Measurements from ENCODE around the gene UROS. TPM values are rescaled to one million over a fixed set of nuclear protein-coding genes. Genes with fewer than 3 reads are reported as not detected.

UROS gene
- total and polyA plus RNA-seq, 10 of the 15 experiments (the other 5 are each of a cell fraction or from before 2014, with no cell fraction given), result 4.3 to 112 (median 64.5) TPM

DNA sequence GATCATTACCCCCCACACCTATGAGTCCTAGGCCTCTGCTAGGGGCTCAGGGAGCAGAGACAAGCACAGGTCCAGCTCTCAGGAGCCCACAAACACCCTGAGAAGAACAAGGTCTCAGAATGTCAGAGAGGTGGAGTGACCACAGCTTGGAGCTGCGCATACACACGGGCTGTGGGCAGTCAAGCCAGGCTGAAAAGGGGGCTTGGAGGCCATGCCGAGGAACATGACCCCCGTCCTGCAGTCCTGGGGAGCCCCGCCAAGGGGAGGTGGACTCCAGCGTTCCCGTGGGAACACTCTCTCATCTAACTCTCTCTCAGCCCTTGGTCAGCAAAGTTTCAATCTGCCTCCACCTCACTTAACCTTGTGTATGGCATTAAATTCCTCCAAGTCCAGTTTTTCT, 39.6 kb downstream of the UROS start:
- CTCF ChIA-PET, result interaction anchor here (1.2 to 1.8 kb wide), 3 partner anchors 12 to 84 kb away, joined by 3 to 5 read pairs (median 3); no protein-coding TSS in a partner anchor

DNA sequence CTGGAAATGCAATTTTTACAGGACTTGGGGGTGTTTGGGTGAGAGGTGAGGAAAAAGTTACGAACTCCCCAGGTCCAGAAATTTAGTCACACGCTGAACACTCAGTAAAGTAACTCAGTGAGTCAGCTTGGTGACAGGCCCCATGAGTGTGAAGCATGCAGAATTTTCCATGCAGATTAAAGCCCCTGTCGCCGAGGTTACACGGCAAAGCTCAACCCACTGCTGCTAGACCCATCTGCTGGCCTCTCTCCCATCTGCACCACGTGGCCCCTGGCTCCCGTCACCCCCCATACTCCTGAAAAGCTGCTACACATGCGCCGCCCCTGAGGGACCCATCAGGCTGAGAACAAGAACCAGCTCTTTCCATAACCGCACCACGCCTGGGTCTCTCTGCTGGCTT, 40.4 kb downstream of the UROS start:
- Histone ChIP-seq H3K4me3 (no peak overlapping the region), H3K79me2 (ENCODE audit: control insufficient read depth, insufficient read depth, low read length) (no peaks in the 10 kb centered on the region), H3K4me1 (ENCODE audit: control insufficient read depth, insufficient read depth, low read length) (peaks cover 10% of the 10 kb centered on the region), H3K4me2 (ENCODE audit: control insufficient read depth, insufficient read depth) (no peak overlapping the region), H3K9me3 (replicated peaks; ENCODE audit: control insufficient read depth, insufficient read depth, low read length) (no peaks in the 10 kb centered on the region), H3K9ac (ENCODE audit: control insufficient read depth, insufficient read depth, low read length) (no peak overlapping the region), H3K36me3 (ENCODE audit: control insufficient read depth in 2 of 2, insufficient read depth in 2 of 2, low read length in 1 of 2) (no peaks in the 10 kb centered on the region), H3K27me3 (replicated peaks in 1 of 2; ENCODE audit: control insufficient read depth in 2 of 2, insufficient read depth in 2 of 2, low read length in 1 of 2) (no peaks in the 10 kb centered on the region), H3K27ac (ENCODE audit: control insufficient read depth, insufficient read depth) (no peak overlapping the region), H2AFZ (ENCODE audit: control insufficient read depth, low read depth, low read length) (no peak overlapping the region), H4K20me1 (ENCODE audit: control insufficient read depth, insufficient read depth) (no peaks in the 10 kb centered on the region)
- TF ChIP-seq POLR2AphosphoS2 (IDR thresholded peaks at IDR 0.05; ENCODE audit: low read depth, low read length) (no peak), ZBED1 (IDR thresholded peaks at IDR 0.05; ENCODE audit: borderline replicate concordance) (no peak), CBX3 (IDR thresholded peaks at IDR 0.05; ENCODE audit: borderline replicate concordance, low read depth) (no peak), NRF1 (conservative IDR thresholded peaks at IDR 0.05; ENCODE audit: low read depth, low read length) (no peak), SREBF2 (IDR thresholded peaks at IDR 0.05; ENCODE audit: low read length) (no peak), WRNIP1 (IDR thresholded peaks at IDR 0.05; ENCODE audit: borderline replicate concordance, low read depth, low read length) (no peak), SUPT20H (IDR thresholded peaks at IDR 0.05; ENCODE audit: borderline replicate concordance, control insufficient read depth, low read depth, low read length) (no peak), HDAC2 (IDR thresholded peaks at IDR 0.05) (no peak)
- TF ChIP-seq, protein P1, sequence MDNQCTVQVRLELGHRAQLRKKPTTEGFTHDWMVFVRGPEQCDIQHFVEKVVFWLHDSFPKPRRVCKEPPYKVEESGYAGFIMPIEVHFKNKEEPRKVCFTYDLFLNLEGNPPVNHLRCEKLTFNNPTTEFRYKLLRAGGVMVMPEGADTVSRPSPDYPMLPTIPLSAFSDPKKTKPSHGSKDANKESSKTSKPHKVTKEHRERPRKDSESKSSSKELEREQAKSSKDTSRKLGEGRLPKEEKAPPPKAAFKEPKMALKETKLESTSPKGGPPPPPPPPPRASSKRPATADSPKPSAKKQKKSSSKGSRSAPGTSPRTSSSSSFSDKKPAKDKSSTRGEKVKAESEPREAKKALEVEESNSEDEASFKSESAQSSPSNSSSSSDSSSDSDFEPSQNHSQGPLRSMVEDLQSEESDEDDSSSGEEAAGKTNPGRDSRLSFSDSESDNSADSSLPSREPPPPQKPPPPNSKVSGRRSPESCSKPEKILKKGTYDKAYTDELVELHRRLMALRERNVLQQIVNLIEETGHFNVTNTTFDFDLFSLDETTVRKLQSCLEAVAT (IDR thresholded peaks at IDR 0.05), result no peak
- TF ChIP-seq, protein P2, sequence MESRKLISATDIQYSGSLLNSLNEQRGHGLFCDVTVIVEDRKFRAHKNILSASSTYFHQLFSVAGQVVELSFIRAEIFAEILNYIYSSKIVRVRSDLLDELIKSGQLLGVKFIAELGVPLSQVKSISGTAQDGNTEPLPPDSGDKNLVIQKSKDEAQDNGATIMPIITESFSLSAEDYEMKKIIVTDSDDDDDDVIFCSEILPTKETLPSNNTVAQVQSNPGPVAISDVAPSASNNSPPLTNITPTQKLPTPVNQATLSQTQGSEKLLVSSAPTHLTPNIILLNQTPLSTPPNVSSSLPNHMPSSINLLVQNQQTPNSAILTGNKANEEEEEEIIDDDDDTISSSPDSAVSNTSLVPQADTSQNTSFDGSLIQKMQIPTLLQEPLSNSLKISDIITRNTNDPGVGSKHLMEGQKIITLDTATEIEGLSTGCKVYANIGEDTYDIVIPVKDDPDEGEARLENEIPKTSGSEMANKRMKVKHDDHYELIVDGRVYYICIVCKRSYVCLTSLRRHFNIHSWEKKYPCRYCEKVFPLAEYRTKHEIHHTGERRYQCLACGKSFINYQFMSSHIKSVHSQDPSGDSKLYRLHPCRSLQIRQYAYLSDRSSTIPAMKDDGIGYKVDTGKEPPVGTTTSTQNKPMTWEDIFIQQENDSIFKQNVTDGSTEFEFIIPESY (IDR thresholded peaks at IDR 0.05), result no peak
- TF ChIP-seq, protein P3, sequence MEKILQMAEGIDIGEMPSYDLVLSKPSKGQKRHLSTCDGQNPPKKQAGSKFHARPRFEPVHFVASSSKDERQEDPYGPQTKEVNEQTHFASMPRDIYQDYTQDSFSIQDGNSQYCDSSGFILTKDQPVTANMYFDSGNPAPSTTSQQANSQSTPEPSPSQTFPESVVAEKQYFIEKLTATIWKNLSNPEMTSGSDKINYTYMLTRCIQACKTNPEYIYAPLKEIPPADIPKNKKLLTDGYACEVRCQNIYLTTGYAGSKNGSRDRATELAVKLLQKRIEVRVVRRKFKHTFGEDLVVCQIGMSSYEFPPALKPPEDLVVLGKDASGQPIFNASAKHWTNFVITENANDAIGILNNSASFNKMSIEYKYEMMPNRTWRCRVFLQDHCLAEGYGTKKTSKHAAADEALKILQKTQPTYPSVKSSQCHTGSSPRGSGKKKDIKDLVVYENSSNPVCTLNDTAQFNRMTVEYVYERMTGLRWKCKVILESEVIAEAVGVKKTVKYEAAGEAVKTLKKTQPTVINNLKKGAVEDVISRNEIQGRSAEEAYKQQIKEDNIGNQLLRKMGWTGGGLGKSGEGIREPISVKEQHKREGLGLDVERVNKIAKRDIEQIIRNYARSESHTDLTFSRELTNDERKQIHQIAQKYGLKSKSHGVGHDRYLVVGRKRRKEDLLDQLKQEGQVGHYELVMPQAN (conservative IDR thresholded peaks at IDR 0.05), result no peak
- no TSS peak for BruUV-seq (replicated peaks)
- ChIA-PET RAD21 (ENCODE audit: unreplicated experiment) (no interaction called here), SMC1A (ENCODE audit: uncharacterized antibody, unreplicated experiment) (no interaction called here), POLR2A (no interaction called here), CTCF (interaction anchor here (1.0 to 1.8 kb wide), 4 partner anchors 11 to 735 kb away, joined by 3 to 5 read pairs (median 3); no protein-coding TSS in a partner anchor)
- ATAC-seq, result no peak
- in situ Hi-C loops (cut with MboI), result no loop called here
- intact Hi-C loops (cut with micrococcal nuclease; ENCODE audit: unreplicated experiment), result loop anchor here (5.0 kb wide), 1 partner anchor 40 kb away; the partner anchor contains the start of genes BCCIP and UROS
- no peak for DNase-seq (ENCODE audit: low read depth, low spot score)
- no peak for FAIRE-seq
- 86% methylated on average over 11 of the region's 11 CpGs for WGBS (ENCODE audit: insufficient coverage, insufficient replicate concordance, low lambda C conversion rate, missing lambda C conversion rate)

More for the DNA sequence above, 39.6 kb downstream of the UROS start:
- Histone ChIP-seq H3K36me3 (ENCODE audit: control insufficient read depth in 2 of 2, insufficient read depth in 2 of 2, low read length in 1 of 2) (no peaks in the 10 kb centered on the region; a peak in 1 of 4 replicates), H3K27me3 (replicated peaks in 1 of 2; ENCODE audit: control insufficient read depth in 2 of 2, insufficient read depth in 2 of 2, low read length in 1 of 2) (no peaks in the 10 kb centered on the region), H3K27ac (ENCODE audit: control insufficient read depth, insufficient read depth) (peak overlapping the region; percentile 48; the same call in 1 of the 2 replicates), H3K79me2 (ENCODE audit: control insufficient read depth, insufficient read depth, low read length) (no peaks in the 10 kb centered on the region), H3K9me3 (replicated peaks; ENCODE audit: control insufficient read depth, insufficient read depth, low read length) (no peaks in the 10 kb centered on the region), H3K4me1 (ENCODE audit: control insufficient read depth, insufficient read depth, low read length) (peaks cover 10% of the 10 kb centered on the region), H4K20me1 (ENCODE audit: control insufficient read depth, insufficient read depth) (no peaks in the 10 kb centered on the region), H2AFZ (ENCODE audit: control insufficient read depth, low read depth, low read length) (peak overlapping the region; percentile 61), H3K9ac (ENCODE audit: control insufficient read depth, insufficient read depth, low read length) (0 out of 2 replicates have a peak overlapping the region, but pooled peaks have one; percentile 13), H3K4me3 (no peak overlapping the region), H3K4me2 (ENCODE audit: control insufficient read depth, insufficient read depth) (peak overlapping the region; percentile 59)
- in situ Hi-C loops (cut with MboI), result no loop called here
- no peak for DNase-seq (ENCODE audit: low read depth, low spot score)
- no peak; the same call in 2 of the 3 replicates for ATAC-seq
- no TSS peak for BruUV-seq (replicated peaks)
- WGBS (ENCODE audit: insufficient coverage, insufficient replicate concordance, low lambda C conversion rate, missing lambda C conversion rate), result 80% methylated on average over 7 of the region's 7 CpGs
- RAD21 ChIA-PET (ENCODE audit: unreplicated experiment), result interaction anchor here (3.0 kb wide), 1 partner anchor 37 kb away, joined by 10 read pairs; no protein-coding TSS in a partner anchor
- intact Hi-C loops (cut with micrococcal nuclease; ENCODE audit: unreplicated experiment), result loop anchor here (5.0 kb wide), 1 partner anchor 39 kb away; the partner anchor contains the start of genes BCCIP and UROS
- FAIRE-seq, result no peak
- SMC1A ChIA-PET (ENCODE audit: uncharacterized antibody, unreplicated experiment), result interaction anchor here (0.6 to 3.2 kb wide), 4 partner anchors 38 to 186 kb away, joined by 3 to 15 read pairs (median 3); partner anchors contain the start of genes BCCIP and UROS
- TF ChIP-seq EP300 (IDR thresholded peaks at IDR 0.05; ENCODE audit: borderline replicate concordance in 1 of 2, control insufficient read depth in 1 of 2, low read depth in 2 of 2, low read length in 2 of 2), result no peak
- TF ChIP-seq BRCA1 (IDR thresholded peaks at IDR 0.05; ENCODE audit: low read depth, low read length), result no peak
- POLR2A ChIA-PET, result no interaction called here

Measured in GM12878 (cell line).